ENCODE measurements around the gene XYLT2. TPM values are rescaled to one million over a fixed set of nuclear protein-coding genes. Genes with fewer than 3 reads are reported as not detected.

XYLT2 gene
- total and polyA plus RNA-seq, 10 of the 15 experiments (the other 5 are each of a cell fraction or from before 2014, with no cell fraction given), result 0.82 to 20.6 (median 13.0) TPM

DNA sequence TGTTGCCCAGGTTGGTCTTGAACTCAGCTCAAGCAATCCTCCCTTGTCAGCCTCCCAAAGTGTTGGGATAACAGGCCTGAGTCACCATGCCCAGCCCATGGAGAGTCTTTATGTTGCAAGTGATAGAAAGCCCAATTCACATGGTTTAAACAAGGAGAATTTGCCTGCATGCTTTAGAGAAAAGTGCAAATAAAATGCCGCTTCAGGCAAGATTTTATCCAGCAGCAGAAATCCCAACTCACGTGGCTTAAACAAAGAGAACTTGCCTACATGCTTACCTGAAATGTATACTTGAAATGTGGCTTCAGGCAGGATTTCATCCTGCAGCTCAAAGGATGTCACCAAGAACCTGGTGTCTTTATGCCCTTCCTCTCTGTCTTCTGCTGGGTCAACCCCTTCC, 28.8 kb upstream of the XYLT2 start:
- H3K4me3 ChIP-seq, result no peak overlapping the region
- ChIA-PET POLR2A (interaction anchor here (1.0 to 1.5 kb wide), 5 partner anchors 11 to 75 kb away, joined by 3 to 9 read pairs (median 3); partner anchors contain the start of gene XYLT2), CTCF (interaction anchor here (1.4 to 4.3 kb wide), 7 partner anchors 17 to 223 kb away, joined by 3 to 23 read pairs (median 9); no protein-coding TSS in a partner anchor), RAD21 (ENCODE audit: unreplicated experiment) (interaction anchor here (1.1 to 3.7 kb wide), 6 partner anchors 13 to 117 kb away, joined by 3 to 17 read pairs (median 3); no protein-coding TSS in a partner anchor), SMC1A (ENCODE audit: uncharacterized antibody, unreplicated experiment) (interaction anchor here (0.6 to 1.8 kb wide), 10 partner anchors 7 to 1099 kb away, joined by 3 to 11 read pairs (median 4); partner anchors contain the start of gene XYLT2)
- no peaks in the 10 kb centered on the region for H3K36me3 ChIP-seq (ENCODE audit: control insufficient read depth in 2 of 2, insufficient read depth in 2 of 2, low read length in 1 of 2)
- no peaks in the 10 kb centered on the region for H3K79me2 ChIP-seq (ENCODE audit: control insufficient read depth, insufficient read depth, low read length)
- H3K9me3 ChIP-seq (replicated peaks; ENCODE audit: control insufficient read depth, insufficient read depth, low read length), result no peaks in the 10 kb centered on the region; the same call in 2 of the 3 replicates
- FAIRE-seq (no peak), DNase-seq (ENCODE audit: low read depth, low spot score) (no peak), ATAC-seq (no peak)
- H3K9ac ChIP-seq (ENCODE audit: control insufficient read depth, insufficient read depth, low read length), result no peak overlapping the region
- no peaks in the 10 kb centered on the region for H3K27me3 ChIP-seq (replicated peaks in 1 of 2; ENCODE audit: control insufficient read depth in 2 of 2, insufficient read depth in 2 of 2, low read length in 1 of 2)
- intact Hi-C loops (cut with micrococcal nuclease; ENCODE audit: unreplicated experiment) (no loop called here), in situ Hi-C loops (cut with MboI) (no loop called here)
- H3K4me1 ChIP-seq (ENCODE audit: control insufficient read depth, insufficient read depth, low read length), result peaks cover 4% of the 10 kb centered on the region; the same call in 1 of the 2 replicates
- no TSS peak for BruUV-seq (replicated peaks)
- H2AFZ ChIP-seq (ENCODE audit: control insufficient read depth, low read depth, low read length), result no peak overlapping the region
- H4K20me1 ChIP-seq (ENCODE audit: control insufficient read depth, insufficient read depth), result no peaks in the 10 kb centered on the region
- WGBS (ENCODE audit: insufficient coverage, insufficient replicate concordance, low lambda C conversion rate, missing lambda C conversion rate), result 92% methylated on average over 2 of the region's 2 CpGs
- no peak overlapping the region for H3K4me2 ChIP-seq (ENCODE audit: control insufficient read depth, insufficient read depth)
- TF ChIP-seq TCF7 (IDR thresholded peaks at IDR 0.05; ENCODE audit: borderline replicate concordance), result no peak
- no peak for TF ChIP-seq KDM1A (IDR thresholded peaks at IDR 0.05; ENCODE audit: borderline replicate concordance)
- TF ChIP-seq SUPT20H (IDR thresholded peaks at IDR 0.05; ENCODE audit: borderline replicate concordance, control insufficient read depth, low read depth, low read length), result no peak
- TF ChIP-seq DPF2 (IDR thresholded peaks at IDR 0.05), result no peak
- no peak for TF ChIP-seq POLR2A (IDR thresholded peaks at IDR 0.05; ENCODE audit: low read depth, low read length)
- no peak for TF ChIP-seq TARDBP (IDR thresholded peaks at IDR 0.05; ENCODE audit: borderline replicate concordance)
- TF ChIP-seq MEF2B (IDR thresholded peaks at IDR 0.05; ENCODE audit: partially characterized antibody, poor library complexity, severe bottlenecking), result no peak
- TF ChIP-seq MEF2A (IDR thresholded peaks at IDR 0.05; ENCODE audit: insufficient read depth, low read depth, low read length), result no peak
- H3K27ac ChIP-seq (ENCODE audit: control insufficient read depth, insufficient read depth), result no peak overlapping the region

Measured in GM12878 (cell line).